Keratinocyte (primary cell): ENCODE measurements around the gene SETD7. TPM values are rescaled to one million over a fixed set of nuclear protein-coding genes. Genes with fewer than 3 reads are reported as not detected.

ENCODE experiments used
- DNase-seq: peaks from one replicate; pipeline ENCODE4 v3.0.0-alpha.2; 2011; ENCODE audit warnings: low read depth, missing footprints, low spot score
- FAIRE-seq: peaks from 2 replicates; lab custom pipeline; 2011; peaks lifted over from hg19 to GRCh38; lab: Jason Lieb, UNC
- H2AFZ ChIP-seq: 2 replicates; pipeline ENCODE4 v1.6.0; 2012; ENCODE audit warnings: low read length, control low read depth, inconsistent platforms; ENCODE audit not compliant: control insufficient read depth
- H3K27ac ChIP-seq: 2 replicates; pipeline ENCODE4 v1.5.1; 2011; ENCODE audit warnings: low read length; ENCODE audit not compliant: control insufficient read depth, insufficient read depth
- H3K27me3 ChIP-seq: 3 replicates; pipeline ENCODE4 v1.6.0; 2011; ENCODE audit warnings: low read length; ENCODE audit not compliant: control insufficient read depth, insufficient read depth; ENCODE audit errors: extremely low read depth
- H3K36me3 ChIP-seq, 2 experiments: 2 replicates in 1 of 2; 3 replicates in 1 of 2; pipeline ENCODE4 v1.5.1; 2011; ENCODE audit warnings: low read length in 2 of 2, mild to moderate bottlenecking in 1 of 2; ENCODE audit not compliant: control insufficient read depth in 2 of 2, insufficient read depth in 2 of 2; ENCODE audit errors: extremely low read depth in 1 of 2
- H3K4me1 ChIP-seq: 3 replicates; pipeline ENCODE4 v1.5.1; 2011; ENCODE audit warnings: low read length; ENCODE audit not compliant: control insufficient read depth, insufficient read depth; ENCODE audit errors: extremely low read depth
- H3K4me2 ChIP-seq: 3 replicates; pipeline ENCODE4 v1.6.0; 2011; ENCODE audit warnings: low read depth, low read length; ENCODE audit not compliant: control insufficient read depth, insufficient read depth; ENCODE audit errors: extremely low read depth
- H3K4me3 ChIP-seq, 3 experiments: fragments of 200-600 bp in 1 of 3; sonication (generic) in 1 of 3; 2 replicates in 2 of 3; 3 replicates in 1 of 3; pipeline ENCODE4 v1.5.1; 2011 to 2016; ENCODE audit warnings: low read length in 3 of 3, mild to moderate bottlenecking in 3 of 3, control low read depth in 2 of 3, inconsistent platforms in 1 of 3, low read depth in 1 of 3, mixed read lengths in 1 of 3, mixed run types in 1 of 3, moderate library complexity in 1 of 3; ENCODE audit not compliant: control insufficient read depth in 2 of 3, insufficient read depth in 2 of 3; ENCODE audit errors: extremely low read depth in 1 of 3
- H3K79me2 ChIP-seq: 2 replicates; pipeline ENCODE4 v1.6.0; 2012; ENCODE audit warnings: low read length; ENCODE audit not compliant: control insufficient read depth, insufficient read depth
- H3K9ac ChIP-seq: 3 replicates; pipeline ENCODE4 v1.6.0; 2011; ENCODE audit warnings: low read length; ENCODE audit not compliant: control insufficient read depth, insufficient read depth; ENCODE audit errors: extremely low read depth
- H3K9me1 ChIP-seq: 3 replicates; pipeline ENCODE4 v1.6.0; 2011; ENCODE audit warnings: low read length; ENCODE audit not compliant: control insufficient read depth, insufficient read depth; ENCODE audit errors: extremely low read depth
- H3K9me3 ChIP-seq: 2 replicates; pipeline ENCODE4 v1.5.1; 2012; ENCODE audit warnings: low read depth, low read length; ENCODE audit not compliant: control insufficient read depth
- H4K20me1 ChIP-seq: 3 replicates; pipeline ENCODE4 v1.6.0; 2011; ENCODE audit warnings: low read length; ENCODE audit not compliant: control insufficient read depth, insufficient read depth; ENCODE audit errors: extremely low read depth
- EZH2 ChIP-seq: IDR thresholded peaks from one replicate; pipeline ENCODE4 v1.6.1; 2012; ENCODE audit warnings: inconsistent platforms, mild to moderate bottlenecking, low read length, moderate library complexity
- dilution Hi-C: fragments of 300-500 bp; cut with MboI; formaldehyde crosslinking; loops from one replicate; pipeline ENCODE4 v1.7.0; 2020; ENCODE audit warnings: low sequenced_read_pairs; ENCODE audit not compliant: extremely low pct_ligation_motif_present
- polyA plus RNA-seq, 5 experiments: library from polyadenylated mRNA; depleted of rRNA in 3 of 5; stranded (reverse) in 3 of 5; stranded (forward) in 1 of 5; unstranded in 1 of 5; fragments of >200 nt; gene quantifications; 1 replicate in 1 of 5; 2 replicates in 3 of 5; 3 replicates in 1 of 5; pipeline versions ENCODE4 v1.2.1 to v1.2.3, GENCODE V29; 2011 to 2012; ENCODE audit warnings: missing spikeins in 2 of 5, low read depth in 1 of 5, low replicate concordance in 1 of 5
- TF ChIP-seq, protein P1 (sequence below), 3 experiments: IDR thresholded peaks in 1 of 3; conservative IDR thresholded peaks in 1 of 3; optimal IDR thresholded peaks in 1 of 3; 2 replicates in 2 of 3; 3 replicates in 1 of 3; pipeline versions ENCODE3 to v1.5.1; 2011; ENCODE audit warnings: low read length in 3 of 3, mild to moderate bottlenecking in 3 of 3, moderate library complexity in 2 of 3, control low read depth in 1 of 3, inconsistent platforms in 1 of 3; ENCODE audit not compliant: insufficient read depth in 2 of 3; ENCODE audit errors: extremely low read depth in 1 of 3

SETD7 gene
- polyA plus RNA-seq, 1 donor (not counting 4 experiments of a cell fraction or from before 2014, with no cell fraction given), result 18.8 TPM

DNA sequence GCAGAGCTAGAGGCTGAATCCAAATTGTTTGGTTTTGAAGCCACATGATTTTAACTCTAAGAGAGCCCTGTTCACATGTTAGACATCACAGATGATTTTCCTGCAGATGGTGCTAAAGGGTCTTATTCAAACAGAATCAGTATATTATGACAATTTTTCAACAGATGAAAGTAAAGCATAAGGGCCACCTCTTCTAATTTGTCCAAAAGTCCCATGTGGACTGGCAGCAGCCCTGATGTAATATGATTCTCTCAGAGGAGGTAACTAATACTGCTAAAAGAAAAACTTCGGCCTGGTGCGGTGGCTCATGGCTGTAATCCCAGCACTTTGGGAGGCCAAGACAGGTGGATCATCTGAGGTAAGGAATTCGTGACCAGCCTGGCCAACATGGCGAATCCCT, 26.0 kb upstream of the SETD7 start:
- no peak for TF ChIP-seq EZH2
- TF ChIP-seq, protein P1, sequence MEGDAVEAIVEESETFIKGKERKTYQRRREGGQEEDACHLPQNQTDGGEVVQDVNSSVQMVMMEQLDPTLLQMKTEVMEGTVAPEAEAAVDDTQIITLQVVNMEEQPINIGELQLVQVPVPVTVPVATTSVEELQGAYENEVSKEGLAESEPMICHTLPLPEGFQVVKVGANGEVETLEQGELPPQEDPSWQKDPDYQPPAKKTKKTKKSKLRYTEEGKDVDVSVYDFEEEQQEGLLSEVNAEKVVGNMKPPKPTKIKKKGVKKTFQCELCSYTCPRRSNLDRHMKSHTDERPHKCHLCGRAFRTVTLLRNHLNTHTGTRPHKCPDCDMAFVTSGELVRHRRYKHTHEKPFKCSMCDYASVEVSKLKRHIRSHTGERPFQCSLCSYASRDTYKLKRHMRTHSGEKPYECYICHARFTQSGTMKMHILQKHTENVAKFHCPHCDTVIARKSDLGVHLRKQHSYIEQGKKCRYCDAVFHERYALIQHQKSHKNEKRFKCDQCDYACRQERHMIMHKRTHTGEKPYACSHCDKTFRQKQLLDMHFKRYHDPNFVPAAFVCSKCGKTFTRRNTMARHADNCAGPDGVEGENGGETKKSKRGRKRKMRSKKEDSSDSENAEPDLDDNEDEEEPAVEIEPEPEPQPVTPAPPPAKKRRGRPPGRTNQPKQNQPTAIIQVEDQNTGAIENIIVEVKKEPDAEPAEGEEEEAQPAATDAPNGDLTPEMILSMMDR (optimal IDR thresholded peaks at IDR 0.05 in 1 of 3, IDR thresholded peaks at IDR 0.05 in 1 of 3, conservative IDR thresholded peaks at IDR 0.05 in 1 of 3; ENCODE audit: extremely low read depth in 1 of 3, insufficient read depth in 2 of 3, low read length in 3 of 3), result no peak
- H3K36me3 ChIP-seq, result no peaks in the 10 kb centered on the region
- no peak overlapping the region for H3K4me2 ChIP-seq
- DNase-seq (no peak), FAIRE-seq (no peak)
- dilution Hi-C loops, result no loop called here
- H3K27ac ChIP-seq, result no peak overlapping the region
- no peak overlapping the region for H3K9ac ChIP-seq
- H3K9me3 ChIP-seq, result no peaks in the 10 kb centered on the region
- no peaks in the 10 kb centered on the region for H3K4me1 ChIP-seq
- H4K20me1 ChIP-seq, result no peaks in the 10 kb centered on the region
- no peak overlapping the region for H3K4me3 ChIP-seq
- no peaks in the 10 kb centered on the region for H3K79me2 ChIP-seq
- no peaks in the 10 kb centered on the region for H3K9me1 ChIP-seq
- no peak overlapping the region for H2AFZ ChIP-seq
- no peaks in the 10 kb centered on the region for H3K27me3 ChIP-seq

DNA sequence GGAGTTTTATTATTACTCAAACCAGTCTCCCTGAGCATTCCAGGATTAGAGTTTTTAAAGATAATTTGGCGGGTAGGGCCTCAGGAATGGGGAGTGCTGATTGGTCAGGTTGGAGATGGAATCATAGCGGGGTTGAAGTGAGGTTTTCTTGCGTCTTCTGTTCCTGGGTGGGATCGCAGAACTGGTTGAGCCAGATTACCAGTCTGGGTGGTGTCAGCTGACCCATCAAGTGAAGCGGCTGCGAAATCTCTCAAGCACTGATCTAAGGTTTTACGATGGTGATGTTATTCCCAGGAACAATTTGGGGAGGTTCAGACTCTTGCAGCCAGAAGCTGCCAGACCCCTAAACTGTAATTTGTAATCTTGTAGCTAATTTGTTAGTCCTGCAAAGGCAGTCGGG, 25.1 kb upstream of the SETD7 start:
- Histone ChIP-seq H3K27ac (no peak overlapping the region), H3K4me3 (no peak overlapping the region), H3K9me1 (no peaks in the 10 kb centered on the region), H3K4me1 (no peaks in the 10 kb centered on the region), H4K20me1 (no peaks in the 10 kb centered on the region), H3K9me3 (no peaks in the 10 kb centered on the region), H3K36me3 (no peaks in the 10 kb centered on the region), H3K79me2 (no peaks in the 10 kb centered on the region), H3K9ac (no peak overlapping the region), H2AFZ (no peak overlapping the region), H3K4me2 (no peak overlapping the region), H3K27me3 (no peaks in the 10 kb centered on the region)
- DNase-seq, result no peak
- no peak for TF ChIP-seq EZH2
- TF ChIP-seq, protein P1 (optimal IDR thresholded peaks at IDR 0.05 in 1 of 3, IDR thresholded peaks at IDR 0.05 in 1 of 3, conservative IDR thresholded peaks at IDR 0.05 in 1 of 3; ENCODE audit: extremely low read depth in 1 of 3, insufficient read depth in 2 of 3, low read length in 3 of 3), result no peak
- no peak for FAIRE-seq
- dilution Hi-C loops, result no loop called here
